Dendritic cell treated with granulocyte-macrophage colony-stimulating factor and Interleukin-4, amounts not matched to agents 40 ng/mL and 50 ng/mL, for 4 days (primary cell): ENCODE measurements around the gene EIF3CL.
"Not testable (repeated sequence)": the region's sequence is repeated elsewhere in the genome, so short reads cannot be mapped to it uniquely, and the experiment has no call there.

Experiments
- H3K27ac Mint-ChIP-seq: one replicate; pipeline ENCODE4 v1.8.0; 2022; ENCODE audit warnings: mild to moderate bottlenecking, mixed read lengths
- H3K27me3 Mint-ChIP-seq: one replicate; pipeline ENCODE4 v1.8.0; 2022; ENCODE audit warnings: mild to moderate bottlenecking, mixed read lengths
- H3K36me3 Mint-ChIP-seq: one replicate; pipeline ENCODE4 v1.8.0; 2022; ENCODE audit warnings: low read depth, mixed read lengths
- H3K4me1 Mint-ChIP-seq: one replicate; pipeline ENCODE4 v1.8.0; 2022; ENCODE audit warnings: low read depth, mixed read lengths
- H3K4me3 Mint-ChIP-seq: one replicate; pipeline ENCODE4 v1.8.0; 2022; ENCODE audit warnings: mild to moderate bottlenecking, moderate library complexity, mixed read lengths
- H3K9me3 Mint-ChIP-seq: one replicate; pipeline ENCODE4 v1.8.0; 2022; ENCODE audit warnings: mixed read lengths
- intact Hi-C: fragments of 100-400 bp; cut with micrococcal nuclease; formaldehyde crosslinking; loops from one replicate; pipeline ENCODE4 v1.15.0; 2022

Gene EIF3CL

DNA sequence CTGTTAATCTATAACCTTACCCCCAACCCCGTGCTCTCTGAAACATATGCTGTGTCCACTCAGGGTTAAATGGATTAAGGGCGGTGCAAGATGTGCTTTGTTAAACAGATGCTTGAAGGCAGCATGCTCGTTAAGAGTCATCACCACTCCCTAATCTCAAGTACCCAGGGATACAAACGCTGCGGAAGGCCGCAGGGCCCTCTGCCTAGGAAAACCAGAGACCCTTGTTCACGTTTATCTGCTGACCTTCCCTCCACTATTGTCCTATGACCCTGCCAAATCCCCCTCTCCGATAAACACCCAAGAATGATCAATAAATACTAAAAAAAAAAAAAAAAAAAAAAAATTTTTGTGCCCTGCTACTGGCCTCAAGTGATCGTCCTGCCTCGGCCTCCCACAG, 25.8 kb downstream of the EIF3CL start:
- H3K4me3 Mint-ChIP-seq, H3K27me3 Mint-ChIP-seq, H3K27ac Mint-ChIP-seq, H3K9me3 Mint-ChIP-seq, intact Hi-C loops, H3K4me1 Mint-ChIP-seq: not testable (repeated sequence)
- peaks cover 13% of the 10 kb centered on the region for H3K36me3 Mint-ChIP-seq

DNA sequence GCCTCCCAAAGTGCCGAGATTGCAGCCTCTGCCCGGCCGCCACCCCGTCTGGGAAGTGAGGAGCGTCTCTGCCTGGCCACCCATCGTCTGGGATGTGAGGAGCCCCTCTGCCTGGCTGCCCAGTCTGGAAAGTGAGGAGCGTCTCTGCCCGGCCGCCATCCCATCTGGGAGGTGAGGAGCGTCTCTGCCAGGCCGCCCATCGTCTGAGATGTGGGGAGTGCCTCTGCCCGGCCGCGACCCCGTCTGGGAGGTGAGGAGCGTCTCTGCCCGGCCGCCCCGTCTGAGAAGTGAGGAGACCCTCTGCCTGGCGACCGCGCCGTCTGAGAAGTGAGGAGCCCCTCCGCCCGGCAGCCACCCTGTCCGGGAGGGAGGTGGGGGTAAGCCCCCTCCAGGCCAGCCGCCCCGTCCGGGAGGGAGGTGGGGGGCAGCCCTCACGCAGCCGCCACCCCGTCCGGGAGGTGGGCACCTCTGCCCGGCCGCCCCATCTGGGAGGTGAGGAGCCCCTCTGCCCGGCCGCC, 26.5 kb downstream of the EIF3CL start:
- intact Hi-C loops, H3K27ac Mint-ChIP-seq, H3K4me1 Mint-ChIP-seq, H3K4me3 Mint-ChIP-seq, H3K27me3 Mint-ChIP-seq, H3K9me3 Mint-ChIP-seq: not testable (repeated sequence)
- H3K36me3 Mint-ChIP-seq, result peaks cover 13% of the 10 kb centered on the region

DNA sequence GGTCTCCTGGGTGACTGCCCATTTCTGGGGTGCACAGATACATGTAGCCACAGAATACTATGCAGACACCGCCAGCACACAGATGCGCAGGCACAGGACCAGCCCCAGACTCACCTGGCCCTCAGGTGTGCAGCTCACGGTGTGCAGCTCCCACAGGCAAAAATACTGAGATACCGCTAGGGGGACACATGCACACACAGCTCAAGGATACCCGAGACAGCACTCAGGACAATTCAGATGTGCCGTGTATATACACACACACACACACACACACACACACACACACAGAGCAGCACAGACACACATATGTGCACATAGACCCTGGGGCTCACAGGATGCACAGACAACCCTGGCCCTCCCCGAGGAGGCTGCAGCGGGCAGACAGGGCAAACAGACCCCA, 28.5 kb downstream of the EIF3CL start:
- H3K27me3 Mint-ChIP-seq, H3K27ac Mint-ChIP-seq, intact Hi-C loops, H3K9me3 Mint-ChIP-seq, H3K4me1 Mint-ChIP-seq, H3K4me3 Mint-ChIP-seq: not testable (repeated sequence)
- peaks cover 13% of the 10 kb centered on the region for H3K36me3 Mint-ChIP-seq

DNA sequence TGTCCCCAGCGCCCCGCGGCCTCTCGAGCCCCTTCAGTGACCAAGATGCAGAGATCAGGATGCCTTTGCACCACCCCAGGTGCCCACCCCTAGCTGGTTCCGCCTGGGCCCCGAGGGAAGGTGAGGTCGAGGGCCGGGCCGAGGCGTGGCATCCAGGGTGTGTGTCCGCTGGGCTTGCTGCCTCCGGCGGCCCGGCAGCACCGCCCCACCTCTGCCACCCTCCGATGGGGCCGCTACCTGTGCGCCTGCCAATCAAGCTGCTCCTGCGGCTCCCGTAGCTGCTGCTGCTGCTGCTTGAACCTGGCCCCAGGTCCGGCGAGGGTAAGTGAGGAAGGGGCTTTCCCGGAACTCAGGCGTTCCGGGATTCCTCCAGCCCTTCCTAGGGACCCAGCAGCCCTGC, 29.4 kb downstream of the EIF3CL start:
- H3K4me1 Mint-ChIP-seq, H3K9me3 Mint-ChIP-seq, H3K27me3 Mint-ChIP-seq, H3K4me3 Mint-ChIP-seq, intact Hi-C loops, H3K27ac Mint-ChIP-seq: not testable (repeated sequence)
- peaks cover 13% of the 10 kb centered on the region for H3K36me3 Mint-ChIP-seq

DNA sequence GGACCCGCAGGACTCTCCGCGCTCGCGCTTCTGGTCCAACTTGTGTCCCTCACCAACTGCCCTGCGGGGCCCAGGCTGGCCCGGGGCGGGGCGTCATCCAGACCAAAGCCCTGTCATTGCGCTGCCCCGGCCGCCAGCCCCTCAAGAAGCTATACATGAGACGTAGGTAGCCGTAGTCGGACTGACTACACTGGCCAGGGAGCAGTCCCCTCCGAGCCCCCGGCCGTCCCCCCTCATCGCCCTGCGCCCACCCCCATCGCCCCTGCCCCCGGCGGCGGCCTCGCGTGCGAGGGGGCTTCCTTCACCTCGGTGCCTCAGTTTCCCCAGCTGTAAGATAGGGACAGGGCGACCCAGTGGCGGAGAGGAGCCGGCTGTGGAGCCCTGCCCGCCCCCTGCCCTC, 35.7 kb downstream of the EIF3CL start:
- H3K4me3 Mint-ChIP-seq, H3K9me3 Mint-ChIP-seq, intact Hi-C loops, H3K36me3 Mint-ChIP-seq, H3K27ac Mint-ChIP-seq, H3K27me3 Mint-ChIP-seq, H3K4me1 Mint-ChIP-seq: not testable (repeated sequence)

DNA sequence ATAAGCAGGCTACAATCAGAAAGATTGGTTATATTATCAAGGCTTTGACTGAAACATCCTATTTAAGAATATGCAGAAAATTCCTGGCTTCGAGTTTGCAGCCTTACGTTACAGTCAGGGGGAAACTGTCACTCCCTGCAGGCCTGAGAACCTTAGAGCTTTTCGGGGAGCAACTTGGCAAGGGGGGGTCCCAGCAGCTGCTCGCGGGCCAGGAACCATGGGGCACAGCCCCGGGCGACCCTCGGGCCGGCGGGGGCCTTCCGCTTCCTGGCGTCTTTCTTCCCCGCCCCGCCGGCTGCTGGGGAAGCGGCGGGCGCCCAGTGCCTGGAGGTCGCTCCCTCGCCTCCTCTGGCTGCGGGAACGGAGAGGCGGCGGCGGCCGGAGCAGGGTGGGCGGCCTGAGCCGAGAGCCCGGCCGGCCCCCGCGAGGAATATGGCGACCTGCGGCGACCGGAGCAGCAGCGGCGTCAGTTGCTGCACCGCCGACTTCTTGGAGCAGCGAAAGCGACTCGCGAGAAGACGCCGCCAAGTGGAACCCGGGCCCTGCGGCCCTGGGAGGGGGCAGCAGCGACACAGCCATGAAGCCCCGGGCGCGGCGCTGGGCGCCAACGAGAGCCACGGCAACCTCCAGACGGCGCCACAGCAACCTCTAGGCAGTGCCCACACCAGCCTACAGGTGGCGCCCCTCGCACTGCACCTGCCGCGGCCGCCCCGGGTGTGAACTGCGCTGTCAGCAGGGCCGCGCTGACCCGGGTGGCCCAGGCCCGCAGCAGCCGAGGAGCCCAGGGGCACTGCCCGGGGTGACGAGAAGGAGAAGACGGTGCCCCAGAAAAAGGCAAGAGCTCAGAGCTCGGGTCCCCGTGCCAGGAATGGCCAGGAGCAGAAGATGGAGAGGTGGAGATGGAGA, 39.1 kb downstream of the EIF3CL start:
- H3K4me3 Mint-ChIP-seq, H3K9me3 Mint-ChIP-seq, H3K27me3 Mint-ChIP-seq, H3K27ac Mint-ChIP-seq, H3K36me3 Mint-ChIP-seq, intact Hi-C loops, H3K4me1 Mint-ChIP-seq: not testable (repeated sequence)

DNA sequence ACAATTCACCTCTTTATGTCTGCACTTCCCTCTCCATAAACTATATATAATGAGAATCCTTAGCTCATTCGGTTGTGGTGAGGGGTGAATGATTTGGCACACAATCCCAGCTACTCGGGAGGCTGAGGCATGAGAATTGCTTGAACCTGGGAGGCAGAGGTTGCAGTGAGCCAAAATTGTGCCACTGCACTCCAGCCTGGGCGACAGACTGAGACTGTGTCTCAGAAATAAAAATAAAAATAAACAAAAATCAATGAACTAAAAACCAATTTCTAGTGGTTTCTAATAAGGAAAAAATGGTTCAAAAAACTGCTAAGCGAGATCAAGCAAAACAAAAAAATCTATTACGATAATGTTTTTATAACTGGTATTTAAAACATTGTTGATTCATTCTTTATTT, 40.2 kb downstream of the EIF3CL start, which contains the start of gene NPIPB6:
Gene NPIPB6, minus strand, starts transcription at position 101 of the 400 bp plus-strand sequence. CDS start 686 bp downstream, outside the sequence.
- intact Hi-C loops, H3K27me3 Mint-ChIP-seq, H3K36me3 Mint-ChIP-seq, H3K27ac Mint-ChIP-seq, H3K9me3 Mint-ChIP-seq, H3K4me3 Mint-ChIP-seq, H3K4me1 Mint-ChIP-seq: not testable (repeated sequence)

DNA sequence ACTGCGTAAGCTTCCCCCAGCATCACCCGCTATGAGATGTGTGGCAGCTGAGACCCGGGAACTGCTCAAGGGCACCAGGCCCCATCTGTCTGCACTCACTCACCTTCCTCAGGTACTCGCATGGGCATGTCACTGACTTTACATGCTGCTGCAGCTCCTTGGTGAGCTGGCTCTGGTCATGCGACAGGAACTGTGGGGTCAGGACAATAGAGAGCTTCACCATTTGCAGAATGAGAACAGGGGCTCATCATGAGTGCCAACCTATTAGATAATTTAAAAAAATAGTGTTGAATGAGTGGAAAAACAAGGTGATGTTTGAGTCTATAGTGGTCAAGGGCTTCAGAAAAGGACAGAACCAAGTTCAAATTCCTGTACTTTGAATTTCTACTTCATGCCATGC, 41.0 kb downstream of the EIF3CL start:
- H3K4me3 Mint-ChIP-seq, H3K9me3 Mint-ChIP-seq, H3K27ac Mint-ChIP-seq, H3K36me3 Mint-ChIP-seq, intact Hi-C loops, H3K4me1 Mint-ChIP-seq, H3K27me3 Mint-ChIP-seq: not testable (repeated sequence)

DNA sequence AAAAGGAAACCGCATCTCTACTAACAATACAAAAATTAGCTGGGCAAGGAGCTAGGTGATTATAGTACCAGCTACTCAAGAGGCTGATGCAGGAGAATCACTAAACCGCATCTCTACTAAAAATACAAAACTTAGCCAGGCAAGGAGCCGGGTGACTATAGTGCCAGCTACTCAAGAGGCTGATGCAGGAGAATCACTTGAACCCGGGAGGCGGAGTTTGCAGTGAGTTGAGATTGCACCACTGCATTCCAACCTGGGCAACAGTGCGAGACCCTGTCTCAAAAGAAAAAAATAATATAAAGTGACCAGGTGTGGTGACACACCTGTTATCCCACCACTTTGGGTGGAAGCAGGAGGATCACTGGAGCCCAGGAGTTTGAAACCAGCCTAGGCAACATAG, 65.4 kb downstream of the EIF3CL start:
- H3K4me1 Mint-ChIP-seq, intact Hi-C loops, H3K27ac Mint-ChIP-seq, H3K27me3 Mint-ChIP-seq, H3K9me3 Mint-ChIP-seq, H3K4me3 Mint-ChIP-seq, H3K36me3 Mint-ChIP-seq: not testable (repeated sequence)

DNA sequence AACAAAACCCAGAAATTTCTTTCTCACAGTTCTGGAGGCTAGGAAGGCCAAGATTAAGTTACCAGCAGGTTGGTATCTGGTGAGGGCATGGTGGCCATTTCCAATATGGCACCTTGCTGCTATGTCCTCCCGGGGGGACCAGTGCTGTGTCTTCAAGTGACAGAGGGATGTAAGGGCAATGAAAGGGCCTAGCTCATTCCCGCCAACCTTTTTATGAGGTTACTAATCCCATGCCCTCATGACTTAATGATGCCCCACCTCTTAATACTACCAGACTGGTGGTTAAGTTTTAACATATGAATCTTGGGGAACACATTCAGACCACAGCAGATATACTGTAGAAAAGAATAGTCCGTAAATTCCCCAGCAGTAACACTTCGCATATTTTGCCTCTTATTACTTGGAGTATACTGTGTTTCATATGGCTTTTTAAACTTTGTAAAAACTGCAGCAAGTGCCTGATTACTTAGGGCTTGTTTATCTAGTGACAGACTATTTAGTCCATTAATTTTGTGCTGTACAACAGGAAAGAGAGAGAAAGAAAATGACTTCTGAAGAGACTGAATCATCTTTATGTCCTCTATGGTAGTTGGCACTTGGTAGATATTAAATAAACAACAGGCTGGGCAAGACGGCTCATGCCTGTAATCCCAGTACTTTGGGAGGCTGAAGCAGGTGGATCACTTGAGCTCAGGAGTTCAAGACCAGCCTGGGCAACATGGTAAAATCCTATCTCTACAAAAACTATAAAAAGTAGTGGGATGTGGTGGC, 66.5 kb downstream of the EIF3CL start:
- not testable (repeated sequence) for H3K27ac Mint-ChIP-seq

DNA sequence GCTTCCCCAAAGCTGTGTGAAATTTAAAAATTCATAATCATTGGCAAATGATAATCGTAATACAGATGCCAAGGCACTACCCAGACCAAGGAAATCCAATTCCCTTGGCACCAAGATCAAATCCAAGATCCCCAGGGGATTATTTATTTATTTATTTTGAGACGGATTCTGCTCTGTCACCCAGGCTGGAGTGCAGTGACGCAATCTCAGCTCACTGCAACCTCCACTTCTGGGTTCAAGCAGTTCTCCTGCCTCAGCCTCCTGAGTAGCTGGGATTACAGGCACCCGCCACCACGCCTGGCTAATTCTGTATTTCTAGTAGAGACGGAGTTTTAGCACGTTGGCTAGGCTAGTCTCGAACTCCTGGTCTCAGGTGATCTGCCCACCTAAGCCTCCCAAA, 68.0 kb downstream of the EIF3CL start:
- H3K9me3 Mint-ChIP-seq, H3K4me3 Mint-ChIP-seq, H3K4me1 Mint-ChIP-seq, intact Hi-C loops, H3K27me3 Mint-ChIP-seq, H3K27ac Mint-ChIP-seq, H3K36me3 Mint-ChIP-seq: not testable (repeated sequence)

More for the DNA sequence above, 66.5 kb downstream of the EIF3CL start:
- H3K36me3 Mint-ChIP-seq, H3K27me3 Mint-ChIP-seq, H3K4me3 Mint-ChIP-seq, H3K4me1 Mint-ChIP-seq, intact Hi-C loops, H3K9me3 Mint-ChIP-seq: not testable (repeated sequence)

DNA sequence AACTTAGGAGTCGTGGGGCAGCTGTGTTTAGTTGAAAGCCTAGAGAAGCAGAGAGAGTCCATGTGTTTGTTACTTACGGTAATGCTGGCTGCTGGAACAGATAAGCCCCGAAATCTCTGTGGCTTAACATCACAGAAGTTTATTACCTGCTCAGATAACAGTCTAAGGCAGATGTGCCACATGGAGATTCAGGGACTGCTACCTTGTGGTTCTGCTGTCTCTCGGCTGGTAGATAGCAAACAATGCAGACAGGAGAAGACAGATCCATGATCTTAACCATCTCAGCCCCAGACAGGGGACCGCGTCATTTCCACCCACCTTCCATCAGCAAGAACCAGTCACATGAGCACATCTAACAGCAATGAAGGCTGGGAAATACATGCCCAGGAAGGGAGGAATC, 71.0 kb downstream of the EIF3CL start:
- H3K36me3 Mint-ChIP-seq, intact Hi-C loops, H3K27me3 Mint-ChIP-seq, H3K4me3 Mint-ChIP-seq, H3K9me3 Mint-ChIP-seq, H3K27ac Mint-ChIP-seq, H3K4me1 Mint-ChIP-seq: not testable (repeated sequence)

DNA sequence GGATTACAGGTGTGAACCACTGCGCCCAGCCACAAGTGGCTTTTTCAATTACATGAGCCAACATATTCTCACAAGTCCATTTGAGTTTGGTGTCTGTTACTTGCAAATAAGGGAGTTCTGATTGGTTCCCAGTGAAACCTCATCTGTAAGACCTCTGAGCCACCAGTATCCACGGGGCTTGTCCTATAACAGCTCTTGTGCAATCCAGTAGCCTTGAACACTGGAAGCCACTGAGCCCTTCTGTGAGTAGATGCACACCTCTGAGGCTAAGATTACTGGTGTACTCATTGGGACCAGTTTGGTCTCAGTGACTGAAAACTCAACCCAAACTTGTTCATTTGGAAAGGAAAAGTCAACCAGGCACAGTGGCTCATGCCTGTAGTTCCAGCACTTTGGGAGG, 72.7 kb downstream of the EIF3CL start:
- H3K9me3 Mint-ChIP-seq, H3K27ac Mint-ChIP-seq, H3K36me3 Mint-ChIP-seq, H3K4me3 Mint-ChIP-seq, H3K4me1 Mint-ChIP-seq, H3K27me3 Mint-ChIP-seq, intact Hi-C loops: not testable (repeated sequence)

DNA sequence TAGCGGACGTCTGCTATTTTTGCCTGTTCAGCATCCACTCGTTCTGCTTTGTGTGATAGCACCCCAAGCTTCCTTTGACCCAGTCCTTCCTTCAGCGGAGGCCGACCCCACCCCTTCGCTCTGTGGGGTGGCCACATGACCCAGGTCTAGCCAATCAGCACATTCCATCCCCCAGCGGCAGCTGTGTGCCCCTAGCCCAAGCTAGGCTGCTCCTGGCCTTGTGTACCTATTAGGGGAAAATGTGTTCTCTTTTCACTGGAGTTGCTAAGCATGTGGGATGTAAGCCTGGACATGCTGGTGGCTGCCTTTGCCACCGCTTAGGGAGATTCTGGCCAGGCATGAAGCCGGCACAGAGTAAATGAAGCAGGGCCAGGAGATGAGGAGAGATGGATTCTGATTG, 73.4 kb downstream of the EIF3CL start:
- not testable (repeated sequence) for H3K4me1 Mint-ChIP-seq, H3K27me3 Mint-ChIP-seq, H3K36me3 Mint-ChIP-seq

More for the DNA sequence above, 73.4 kb downstream of the EIF3CL start:
- H3K9me3 Mint-ChIP-seq, H3K4me3 Mint-ChIP-seq, H3K27ac Mint-ChIP-seq, intact Hi-C loops: not testable (repeated sequence)
